OCI-M2 (cell line): ENCODE results near the gene RYR3.

Source experiments
- DNase-seq: peaks from one replicate; lab custom pipeline; 2025; ENCODE audit not compliant: unreplicated experiment; lab: John Stamatoyannopoulos, UW

RYR3 gene

GRCh38 chr15:33636958-33637357 lies 326.2 kb downstream of the RYR3 start:
- DNase-seq = no peak

- no peak for DNase-seq
These were observed 327.7 kb downstream of the RYR3 start for GRCh38 chr15:33638453-33638852.

- DNase-seq = no peak
These were observed 328.3 kb downstream of the RYR3 start for GRCh38 chr15:33639051-33639450.

GRCh38 chr15:33639456-33639855 lies 328.7 kb downstream of the RYR3 start:
- no peak for DNase-seq

GRCh38 chr15:33639978-33640377 lies 329.2 kb downstream of the RYR3 start:
- no peak for DNase-seq

- no peak for DNase-seq
These were observed 330.3 kb downstream of the RYR3 start for GRCh38 chr15:33641069-33641468.

GRCh38 chr15:33644304-33644703 lies 333.5 kb downstream of the RYR3 start:
- no peak for DNase-seq

- DNase-seq = no peak
These were observed 336.0 kb downstream of the RYR3 start for GRCh38 chr15:33646744-33647143.

- DNase-seq = no peak
These were observed 338.6 kb downstream of the RYR3 start for GRCh38 chr15:33649217-33649933.

GRCh38 chr15:33654860-33655259 lies 344.1 kb downstream of the RYR3 start:
- DNase-seq = no peak

- no peak for DNase-seq
These were observed 344.7 kb downstream of the RYR3 start for GRCh38 chr15:33655488-33655887.

GRCh38 chr15:33656168-33656567 lies 345.4 kb downstream of the RYR3 start:
- no peak for DNase-seq

GRCh38 chr15:33660151-33660550 lies 349.4 kb downstream of the RYR3 start:
- no peak for DNase-seq

- no peak for DNase-seq
These were observed 351.2 kb downstream of the RYR3 start for GRCh38 chr15:33662014-33662413.

GRCh38 chr15:33664947-33665346 lies 354.2 kb downstream of the RYR3 start:
- no peak for DNase-seq

- no peak for DNase-seq
These were observed 359.8 kb downstream of the RYR3 start for GRCh38 chr15:33670567-33670966.

- DNase-seq = no peak
These were observed 360.7 kb downstream of the RYR3 start for GRCh38 chr15:33671456-33671855.

GRCh38 chr15:33675246-33675645 lies 364.5 kb downstream of the RYR3 start:
- no peak for DNase-seq

GRCh38 chr15:33677238-33677830 lies 366.6 kb downstream of the RYR3 start:
- DNase-seq = no peak

GRCh38 chr15:33678176-33678575 lies 367.4 kb downstream of the RYR3 start:
- no peak for DNase-seq

- DNase-seq = no peak
These were observed 367.8 kb downstream of the RYR3 start for GRCh38 chr15:33678602-33679001.

GRCh38 chr15:33679061-33679460 lies 368.3 kb downstream of the RYR3 start:
- DNase-seq = no peak

GRCh38 chr15:33680336-33680735 lies 369.6 kb downstream of the RYR3 start:
- no peak for DNase-seq
